ENCODE data around the gene SLC66A1. TPM values are rescaled to one million over a fixed set of nuclear protein-coding genes. Genes with fewer than 3 reads are reported as not detected.
"Not testable (repeated sequence)": the region's sequence is repeated elsewhere in the genome, so short reads cannot be mapped to it uniquely, and the experiment has no call there.

SLC66A1 gene
- 1 to 10 TPM; 5.7 to 8.9 TPM for total RNA-seq

GRCh38 chr1:19311931-19312781 lies at the start of gene SLC66A1, which contains the start of gene AKR7A2:
TSS of gene SLC66A1 (plus strand) at chr1:19312326. CDS start at chr1:19317678, 5,352 bp downstream.
TSS of gene AKR7A2 (minus strand) at chr1:19312144. CDS start at chr1:19312124, 20 bp downstream.
- no peaks in the 10 kb centered on the region for H3K27me3 Mint-ChIP-seq
- peak; percentile 97 for ATAC-seq (replicated peaks)
- H3K9me3 Mint-ChIP-seq: no peaks in the 10 kb centered on the region
- H3K4me3 Mint-ChIP-seq: peak within 1 kb of the TSS; percentile 81
- peaks cover 18% of the 10 kb centered on the region for H3K36me3 Mint-ChIP-seq (ENCODE audit: low read depth)
- H3K4me1 Mint-ChIP-seq: peaks cover 28% of the 10 kb centered on the region
- peak within 1 kb of the TSS; percentile 82 for H3K27ac Mint-ChIP-seq

GRCh38 chr1:19262744-19263143 lies 49.4 kb upstream of the SLC66A1 start:
- Mint-ChIP-seq H3K4me3 (no peak overlapping the region), H3K4me1 (peaks cover under 1% of the 10 kb centered on the region), H3K27ac (no peak overlapping the region), H3K36me3 (ENCODE audit: low read depth) (peaks cover 37% of the 10 kb centered on the region), H3K27me3 (no peaks in the 10 kb centered on the region), H3K9me3 (no peaks in the 10 kb centered on the region)
- ATAC-seq (replicated peaks): no peak

- Mint-ChIP-seq H3K9me3 (no peaks in the 10 kb centered on the region), H3K4me1 (no peaks in the 10 kb centered on the region), H3K4me3 (no peak overlapping the region), H3K36me3 (ENCODE audit: low read depth) (peaks cover 6% of the 10 kb centered on the region), H3K27me3 (peaks cover 10% of the 10 kb centered on the region), H3K27ac (no peak overlapping the region)
- no peak for ATAC-seq (replicated peaks)
Measured at GRCh38 chr1:19268445-19268844, 43.7 kb upstream of the SLC66A1 start.

DNA sequence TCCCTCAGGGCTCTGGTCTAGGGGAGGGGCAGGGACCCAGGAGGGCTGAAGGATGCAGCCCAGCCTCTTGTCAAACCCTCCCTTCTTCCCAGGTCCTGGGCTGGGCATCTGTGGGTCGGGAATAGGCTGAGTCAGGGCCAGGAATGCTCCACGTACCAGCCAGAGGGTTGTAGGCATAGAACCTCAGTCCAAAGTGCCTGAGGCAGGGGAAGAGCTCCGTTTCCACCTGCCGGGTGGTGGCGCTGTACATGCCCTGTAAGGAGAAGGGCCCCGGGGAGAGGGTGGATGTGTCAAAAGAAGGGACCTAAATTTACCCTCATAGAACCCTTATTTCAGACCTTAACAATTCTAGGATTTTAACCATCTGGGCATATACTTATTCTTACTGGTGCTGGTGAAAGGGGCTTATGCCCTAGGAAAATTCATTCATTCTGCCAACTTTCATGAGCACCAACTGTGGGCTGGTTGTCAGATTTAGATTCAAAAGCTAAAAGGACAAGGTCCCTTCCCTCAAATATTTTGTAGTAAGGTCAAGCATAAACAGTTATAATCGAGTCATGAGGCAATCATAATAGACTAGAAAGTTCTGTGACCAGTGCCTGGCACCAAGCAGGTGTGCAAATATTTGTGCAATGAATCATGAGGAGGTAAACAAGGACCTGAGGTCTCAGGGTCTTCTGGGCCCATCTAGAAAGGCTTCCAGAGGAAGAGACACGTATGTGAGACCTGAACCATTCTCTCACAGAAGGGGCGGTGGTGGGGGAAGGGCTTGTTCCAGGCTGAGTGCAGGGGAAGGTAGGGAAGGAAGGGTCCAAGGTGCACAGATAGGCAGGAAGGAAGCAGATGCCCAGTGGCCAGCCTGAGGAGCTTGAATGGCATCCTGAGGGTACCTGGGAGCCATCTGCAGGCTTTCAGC lies 42.4 kb upstream of the SLC66A1 start:
- not testable (repeated sequence) for ATAC-seq (replicated peaks); H3K4me3 Mint-ChIP-seq; H3K4me1 Mint-ChIP-seq; H3K27ac Mint-ChIP-seq; H3K9me3 Mint-ChIP-seq; H3K36me3 Mint-ChIP-seq (ENCODE audit: low read depth)
- peaks cover 11% of the 10 kb centered on the region for H3K27me3 Mint-ChIP-seq

- not testable (repeated sequence) for H3K4me3 Mint-ChIP-seq; H3K36me3 Mint-ChIP-seq (ENCODE audit: low read depth); ATAC-seq (replicated peaks); H3K4me1 Mint-ChIP-seq; H3K9me3 Mint-ChIP-seq; H3K27ac Mint-ChIP-seq
- H3K27me3 Mint-ChIP-seq: peaks cover 11% of the 10 kb centered on the region
Measured at GRCh38 chr1:19270343-19270730, 41.8 kb upstream of the SLC66A1 start.

- H3K27me3 Mint-ChIP-seq: peaks cover 11% of the 10 kb centered on the region
- no peak overlapping the region for H3K27ac Mint-ChIP-seq
- no peaks in the 10 kb centered on the region for H3K4me1 Mint-ChIP-seq
- peaks cover 3% of the 10 kb centered on the region for H3K9me3 Mint-ChIP-seq
- no peak for ATAC-seq (replicated peaks)
- H3K36me3 Mint-ChIP-seq (ENCODE audit: low read depth): peaks cover 6% of the 10 kb centered on the region
- no peak overlapping the region for H3K4me3 Mint-ChIP-seq
Measured at GRCh38 chr1:19272064-19272463, 40.1 kb upstream of the SLC66A1 start.

DNA sequence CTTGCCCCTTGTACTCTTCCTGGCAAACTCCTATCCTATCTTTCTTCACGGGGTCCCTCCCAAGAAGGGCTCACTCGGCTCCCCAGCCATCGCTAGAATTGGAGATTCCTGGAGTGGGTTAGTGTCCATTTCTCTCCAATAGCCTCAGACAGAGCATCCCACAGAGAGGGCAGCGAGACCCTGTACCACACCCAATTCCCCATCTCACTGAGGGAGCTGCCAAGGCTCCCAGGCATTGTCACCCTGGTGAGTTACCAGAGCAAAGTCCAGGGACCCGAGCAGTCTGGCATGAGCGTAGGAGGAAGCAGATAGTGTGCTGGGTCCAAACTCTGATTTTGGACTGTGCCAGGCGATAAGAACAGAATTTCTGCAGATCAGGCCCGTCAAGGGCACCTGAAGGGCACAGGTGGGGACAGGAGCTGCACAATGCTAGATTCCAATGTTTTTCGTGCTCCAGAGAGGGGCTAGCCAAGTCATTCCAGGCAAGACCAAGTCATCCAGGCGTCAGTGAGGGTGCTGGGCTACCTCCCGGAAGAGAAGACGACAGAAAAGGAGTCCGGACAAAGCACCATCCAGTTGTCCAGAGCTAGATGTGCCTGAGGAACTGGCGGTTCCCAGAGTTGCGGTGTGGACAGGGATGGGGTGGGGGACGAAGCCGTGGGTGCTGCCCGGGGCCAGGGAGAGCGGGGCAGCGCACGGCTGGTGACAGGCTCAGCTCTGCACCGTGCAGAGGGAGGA lies 38.9 kb upstream of the SLC66A1 start:
- no peak overlapping the region for H3K27ac Mint-ChIP-seq
- peaks cover 3% of the 10 kb centered on the region for H3K9me3 Mint-ChIP-seq
- peaks cover 11% of the 10 kb centered on the region for H3K27me3 Mint-ChIP-seq
- H3K4me1 Mint-ChIP-seq: no peaks in the 10 kb centered on the region
- ATAC-seq (replicated peaks): no peak
- peaks cover 6% of the 10 kb centered on the region for H3K36me3 Mint-ChIP-seq (ENCODE audit: low read depth)
- no peak overlapping the region for H3K4me3 Mint-ChIP-seq

DNA sequence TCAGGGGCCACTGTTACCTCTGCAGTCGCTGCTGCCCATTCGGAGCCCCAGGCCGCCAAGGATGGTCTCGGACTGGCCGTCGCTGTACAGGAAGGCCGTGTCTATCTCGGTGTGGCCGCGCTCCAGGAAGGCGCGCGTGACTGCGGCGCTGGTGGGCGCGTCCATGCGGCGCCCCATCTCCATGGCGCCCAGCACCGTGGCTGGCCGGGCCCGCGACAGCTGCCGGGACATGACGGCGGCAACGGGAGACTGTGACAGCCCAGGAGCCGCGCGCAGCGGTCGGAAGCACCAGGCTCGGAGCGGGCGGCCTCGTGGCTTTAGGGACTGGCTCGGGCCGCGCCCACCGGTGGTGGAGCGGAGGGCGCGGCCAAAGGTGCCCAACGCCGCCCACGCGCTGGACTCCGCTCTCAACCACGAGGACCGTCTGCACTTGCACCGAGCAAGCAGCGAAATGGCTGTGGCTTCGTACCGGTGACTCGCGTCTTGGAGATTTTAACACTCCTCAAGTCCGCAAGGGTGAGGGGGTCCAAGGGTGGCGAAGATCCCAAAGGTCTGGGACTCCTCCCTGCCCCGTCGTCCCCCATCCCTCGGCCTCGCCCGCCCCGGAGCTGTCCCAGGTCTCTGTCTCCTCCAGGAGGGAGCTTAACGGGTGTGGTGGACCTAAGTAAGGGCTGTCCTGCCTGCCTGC lies 38.1 kb upstream of the SLC66A1 start:
- H3K9me3 Mint-ChIP-seq; H3K4me3 Mint-ChIP-seq; H3K36me3 Mint-ChIP-seq (ENCODE audit: low read depth); H3K27ac Mint-ChIP-seq; H3K4me1 Mint-ChIP-seq: not testable (repeated sequence)
- peak; percentile 21 for ATAC-seq (replicated peaks)
- peaks cover 11% of the 10 kb centered on the region for H3K27me3 Mint-ChIP-seq

- no peaks in the 10 kb centered on the region for H3K4me1 Mint-ChIP-seq
- peaks cover 6% of the 10 kb centered on the region for H3K36me3 Mint-ChIP-seq (ENCODE audit: low read depth)
- no peak overlapping the region for H3K27ac Mint-ChIP-seq
- peaks cover 3% of the 10 kb centered on the region for H3K9me3 Mint-ChIP-seq
- no peak for ATAC-seq (replicated peaks)
- peaks cover 11% of the 10 kb centered on the region for H3K27me3 Mint-ChIP-seq
- H3K4me3 Mint-ChIP-seq: no peak overlapping the region
Measured at GRCh38 chr1:19274636-19275035, 37.5 kb upstream of the SLC66A1 start.

- peaks cover 4% of the 10 kb centered on the region for H3K27me3 Mint-ChIP-seq
- no peaks in the 10 kb centered on the region for H3K36me3 Mint-ChIP-seq (ENCODE audit: low read depth)
- H3K9me3 Mint-ChIP-seq: no peaks in the 10 kb centered on the region
- no peak for ATAC-seq (replicated peaks)
- no peak overlapping the region for H3K27ac Mint-ChIP-seq
- no peak overlapping the region for H3K4me3 Mint-ChIP-seq
- no peaks in the 10 kb centered on the region for H3K4me1 Mint-ChIP-seq
Measured at GRCh38 chr1:19283891-19284290, 28.2 kb upstream of the SLC66A1 start.

GRCh38 chr1:19284881-19285280 lies 27.2 kb upstream of the SLC66A1 start:
- Mint-ChIP-seq H3K9me3 (no peaks in the 10 kb centered on the region), H3K27ac (peak overlapping the region; percentile 22), H3K4me1 (no peaks in the 10 kb centered on the region), H3K36me3 (ENCODE audit: low read depth) (no peaks in the 10 kb centered on the region), H3K27me3 (peaks cover 10% of the 10 kb centered on the region), H3K4me3 (no peak overlapping the region)
- no peak for ATAC-seq (replicated peaks)

DNA sequence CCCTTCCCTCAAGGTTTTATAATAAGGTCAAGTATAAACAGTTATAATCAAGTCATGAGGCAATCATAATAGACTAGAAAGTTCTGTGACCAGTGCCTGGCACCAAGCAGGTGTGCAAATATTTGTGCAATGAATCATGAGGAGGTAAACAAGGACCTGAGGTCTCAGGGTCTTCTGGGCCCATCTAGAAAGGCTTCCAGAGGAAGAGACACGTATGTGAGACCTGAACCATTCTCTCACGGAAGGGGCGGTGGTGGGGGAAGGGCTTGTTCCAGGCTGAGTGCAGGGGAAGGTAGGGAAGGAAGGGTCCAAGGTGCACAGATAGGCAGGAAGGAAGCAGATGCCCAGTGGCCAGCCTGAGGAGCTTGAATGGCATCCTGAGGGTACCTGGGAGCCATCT lies 26.8 kb upstream of the SLC66A1 start:
- not testable (repeated sequence) for H3K36me3 Mint-ChIP-seq (ENCODE audit: low read depth); H3K4me1 Mint-ChIP-seq; H3K9me3 Mint-ChIP-seq; H3K4me3 Mint-ChIP-seq; ATAC-seq (replicated peaks)
- Mint-ChIP-seq H3K27me3 (peaks cover 10% of the 10 kb centered on the region), H3K27ac (peak overlapping the region; percentile 22)

DNA sequence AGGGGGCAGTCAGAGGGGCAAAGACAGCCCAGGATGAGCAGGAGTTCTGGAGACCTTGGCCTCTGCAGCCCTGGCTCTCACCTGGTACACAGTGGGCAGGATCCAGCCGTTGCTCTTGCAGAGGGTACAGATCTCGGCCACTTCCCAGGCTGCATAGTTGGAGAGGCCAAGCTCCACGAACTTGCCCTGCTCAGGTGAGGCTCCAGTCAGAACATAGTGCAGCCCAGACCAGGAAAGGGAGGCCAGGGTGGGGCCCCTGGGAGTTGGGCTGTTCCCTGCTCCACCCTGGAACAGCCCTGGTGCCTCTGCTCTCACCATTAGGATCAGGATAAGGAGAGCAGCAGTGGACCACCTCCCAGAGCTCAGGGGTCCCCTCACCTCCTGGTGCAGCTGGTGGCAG lies 26.3 kb upstream of the SLC66A1 start:
- H3K4me1 Mint-ChIP-seq, H3K9me3 Mint-ChIP-seq: not testable (repeated sequence)
- H3K27me3 Mint-ChIP-seq: peaks cover 10% of the 10 kb centered on the region

More for the DNA sequence above, 26.3 kb upstream of the SLC66A1 start:
- not testable (repeated sequence) for ATAC-seq (replicated peaks); H3K36me3 Mint-ChIP-seq (ENCODE audit: low read depth); H3K4me3 Mint-ChIP-seq; H3K27ac Mint-ChIP-seq

Measured in activated T-helper 17 cell treated with anti-CD3 and anti-CD28 coated beads, Interleukin-2, amount 50 U/mL, for 72 hours (primary cell).